HEK293T (cell line): ENCODE data around the gene ATG9A.

Source experiments
- ARNT ChIP-seq: fragments of 450-650 bp; IDR thresholded peaks from 2 replicates; pipeline ENCODE4 v1.6.1; 2017; ENCODE audit warnings: mild to moderate bottlenecking
- CTBP1 ChIP-seq: fragments of 450-650 bp; IDR thresholded peaks from 2 replicates; pipeline ENCODE4 v1.6.1; 2016; ENCODE audit warnings: borderline replicate concordance
- ELF4 ChIP-seq: fragments of 450-650 bp; IDR thresholded peaks from 2 replicates; pipeline ENCODE4 v1.6.1; 2017; ENCODE audit warnings: antibody characterized with exemption
- FOXA1 ChIP-seq: fragments of 450-650 bp; IDR thresholded peaks from 2 replicates; pipeline ENCODE4 v1.6.1; 2016; ENCODE audit warnings: mild to moderate bottlenecking
- FOXK2 ChIP-seq: fragments of 450-650 bp; IDR thresholded peaks from 2 replicates; pipeline ENCODE4 v1.6.1; 2016; ENCODE audit warnings: mild to moderate bottlenecking
- FOXM1 ChIP-seq: fragments of 450-650 bp; IDR thresholded peaks from 2 replicates; pipeline ENCODE4 v1.6.1; 2017; ENCODE audit warnings: mild to moderate bottlenecking, borderline replicate concordance
- L3MBTL2 ChIP-seq: fragments of 450-650 bp; conservative IDR thresholded peaks from 2 replicates; pipeline ENCODE4 v1.6.1; 2016; ENCODE audit warnings: mild to moderate bottlenecking
- LEF1 ChIP-seq: fragments of 450-650 bp; IDR thresholded peaks from 2 replicates; pipeline ENCODE4 v1.6.1; 2017; ENCODE audit warnings: mild to moderate bottlenecking, borderline replicate concordance
- NFRKB ChIP-seq: fragments of 450-650 bp; IDR thresholded peaks from 2 replicates; pipeline ENCODE4 v1.6.1; 2016; ENCODE audit warnings: mild to moderate bottlenecking, moderate library complexity
- SP1 ChIP-seq: fragments of 450-650 bp; IDR thresholded peaks from 2 replicates; pipeline ENCODE4 v1.6.1; 2017
- SUZ12 ChIP-seq: fragments of 450-650 bp; IDR thresholded peaks from 2 replicates; pipeline ENCODE4 v1.6.1; 2016; ENCODE audit warnings: mild to moderate bottlenecking
- TARDBP ChIP-seq: fragments of 450-650 bp; IDR thresholded peaks from 2 replicates; pipeline ENCODE4 v1.6.1; 2016
- ZNF384 ChIP-seq: fragments of 450-650 bp; IDR thresholded peaks from 2 replicates; pipeline ENCODE4 v1.6.1; 2016
- TF ChIP-seq, protein P1 (sequence below): fragments of 450-650 bp; IDR thresholded peaks from 2 replicates; pipeline ENCODE4 v1.6.1; 2016

DNA sequence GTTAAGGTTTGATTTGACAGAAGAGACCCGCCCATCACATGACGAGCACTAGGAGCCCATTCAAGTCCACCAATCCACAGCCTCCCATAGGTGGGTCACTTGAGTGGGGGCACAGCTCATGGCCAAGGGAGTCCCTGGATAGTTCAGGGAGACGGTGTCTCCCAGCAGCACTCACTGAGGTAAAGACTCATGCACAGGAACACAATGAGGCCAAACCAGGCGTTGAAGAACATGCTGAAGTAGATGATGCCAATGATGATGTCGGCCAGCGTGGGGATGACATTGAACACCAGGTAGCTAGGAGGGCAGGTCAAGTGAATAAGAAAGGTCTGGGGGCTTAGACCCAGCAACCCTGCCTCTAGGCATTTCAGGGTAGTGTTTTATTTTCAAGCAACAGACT is 14.7 kb downstream of the ATG9A start:
- TF ChIP-seq LEF1: no peak
- TF ChIP-seq SP1: no peak
- no peak for TF ChIP-seq TARDBP
- TF ChIP-seq ELF4: no peak
- no peak for TF ChIP-seq SUZ12
- no peak for TF ChIP-seq NFRKB
- no peak for TF ChIP-seq CTBP1
- no peak for TF ChIP-seq FOXA1
- TF ChIP-seq ZNF384: no peak
- TF ChIP-seq L3MBTL2: no peak
- no peak for TF ChIP-seq FOXK2
- no peak for TF ChIP-seq ARNT
- TF ChIP-seq, protein P1, sequence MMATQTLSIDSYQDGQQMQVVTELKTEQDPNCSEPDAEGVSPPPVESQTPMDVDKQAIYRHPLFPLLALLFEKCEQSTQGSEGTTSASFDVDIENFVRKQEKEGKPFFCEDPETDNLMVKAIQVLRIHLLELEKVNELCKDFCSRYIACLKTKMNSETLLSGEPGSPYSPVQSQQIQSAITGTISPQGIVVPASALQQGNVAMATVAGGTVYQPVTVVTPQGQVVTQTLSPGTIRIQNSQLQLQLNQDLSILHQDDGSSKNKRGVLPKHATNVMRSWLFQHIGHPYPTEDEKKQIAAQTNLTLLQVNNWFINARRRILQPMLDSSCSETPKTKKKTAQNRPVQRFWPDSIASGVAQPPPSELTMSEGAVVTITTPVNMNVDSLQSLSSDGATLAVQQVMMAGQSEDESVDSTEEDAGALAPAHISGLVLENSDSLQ: no peak
- no peak for TF ChIP-seq FOXM1
